Endothelial cell of umbilical vein (primary cell): Measurements from ENCODE around the gene SOSTDC1.

Source experiments
- POLR2A ChIP-seq: IDR thresholded peaks from 2 replicates; pipeline ENCODE4 v1.6.1; 2012; ENCODE audit warnings: low read depth, mild to moderate bottlenecking, control low read depth, low read length
- POLR2AphosphoS5 ChIP-seq: IDR thresholded peaks from 2 replicates; pipeline ENCODE4 v1.6.1; 2012; ENCODE audit warnings: low read depth, mild to moderate bottlenecking, control low read depth, low read length, moderate library complexity; ENCODE audit not compliant: insufficient read depth
- TF ChIP-seq, protein P1 (sequence below), 2 donors: IDR thresholded peaks; 1 replicate in 1 of 2; 2 replicates in 1 of 2; pipeline ENCODE4 v1.5.1; 2011; ENCODE audit warnings: low read length in 2 of 2, mild to moderate bottlenecking in 2 of 2, moderate library complexity in 2 of 2, control low read depth in 1 of 2, inconsistent platforms in 1 of 2, low read depth in 1 of 2; ENCODE audit not compliant: insufficient read depth in 1 of 2; ENCODE audit errors: extremely low read depth in 1 of 2

DNA sequence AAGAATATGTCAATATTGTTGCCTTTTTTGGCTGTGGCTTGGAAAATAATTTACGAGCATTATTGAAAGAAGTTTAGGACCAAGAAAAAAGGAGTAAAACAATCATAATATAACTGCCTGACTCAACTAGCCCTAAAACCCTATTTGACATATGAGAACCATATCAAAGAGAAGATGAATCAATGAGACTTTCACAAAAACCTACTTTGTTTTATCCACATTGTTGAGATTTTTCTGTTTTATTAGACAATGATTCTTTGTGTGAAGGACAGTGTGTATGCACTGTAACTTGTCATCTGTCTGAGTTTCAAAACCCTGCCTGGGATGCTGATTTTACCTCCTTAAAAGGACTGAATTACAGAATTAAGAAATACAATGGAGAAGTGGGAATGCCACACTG is 19.0 kb downstream of the SOSTDC1 start:
- TF ChIP-seq POLR2A (no peak), POLR2AphosphoS5 (no peak)
- TF ChIP-seq, protein P1, sequence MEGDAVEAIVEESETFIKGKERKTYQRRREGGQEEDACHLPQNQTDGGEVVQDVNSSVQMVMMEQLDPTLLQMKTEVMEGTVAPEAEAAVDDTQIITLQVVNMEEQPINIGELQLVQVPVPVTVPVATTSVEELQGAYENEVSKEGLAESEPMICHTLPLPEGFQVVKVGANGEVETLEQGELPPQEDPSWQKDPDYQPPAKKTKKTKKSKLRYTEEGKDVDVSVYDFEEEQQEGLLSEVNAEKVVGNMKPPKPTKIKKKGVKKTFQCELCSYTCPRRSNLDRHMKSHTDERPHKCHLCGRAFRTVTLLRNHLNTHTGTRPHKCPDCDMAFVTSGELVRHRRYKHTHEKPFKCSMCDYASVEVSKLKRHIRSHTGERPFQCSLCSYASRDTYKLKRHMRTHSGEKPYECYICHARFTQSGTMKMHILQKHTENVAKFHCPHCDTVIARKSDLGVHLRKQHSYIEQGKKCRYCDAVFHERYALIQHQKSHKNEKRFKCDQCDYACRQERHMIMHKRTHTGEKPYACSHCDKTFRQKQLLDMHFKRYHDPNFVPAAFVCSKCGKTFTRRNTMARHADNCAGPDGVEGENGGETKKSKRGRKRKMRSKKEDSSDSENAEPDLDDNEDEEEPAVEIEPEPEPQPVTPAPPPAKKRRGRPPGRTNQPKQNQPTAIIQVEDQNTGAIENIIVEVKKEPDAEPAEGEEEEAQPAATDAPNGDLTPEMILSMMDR (IDR thresholded peaks at IDR 0.05; ENCODE audit: extremely low read depth in 1 of 2, insufficient read depth in 1 of 2, low read depth in 1 of 2, low read length in 2 of 2) = no peak
